Skeletal muscle satellite cell (primary cell): ENCODE results near the gene CCN5.

Experiments used
- H3K27me3 ChIP-seq: 2 replicates; pipeline ENCODE4 v1.7.0; 2013; ENCODE audit warnings: low read length; ENCODE audit not compliant: control insufficient read depth, insufficient read depth
- H3K36me3 ChIP-seq: 2 replicates; pipeline ENCODE4 v1.7.0; 2013; ENCODE audit warnings: mild to moderate bottlenecking, control low read depth, low read length; ENCODE audit not compliant: insufficient read depth
- H3K4me1 ChIP-seq: 2 replicates; pipeline ENCODE4 v1.7.0; 2013; ENCODE audit warnings: low read length; ENCODE audit not compliant: control insufficient read depth, insufficient read depth
- H3K4me2 ChIP-seq: 2 replicates; pipeline ENCODE4 v1.7.0; 2013; ENCODE audit warnings: mild to moderate bottlenecking, low read length
- H3K4me3 ChIP-seq: 2 replicates; pipeline ENCODE4 v1.7.0; 2013; ENCODE audit warnings: low read length
- H3K9ac ChIP-seq: 2 replicates; pipeline ENCODE4 v1.7.0; 2013; ENCODE audit warnings: mild to moderate bottlenecking, low read depth, low read length, moderate library complexity
- H3K9me3 ChIP-seq: replicated peaks from 2 replicates; pipeline ENCODE4 v1.7.0; 2013; ENCODE audit warnings: mild to moderate bottlenecking, control low read depth, low read length

The CCN5 gene

DNA sequence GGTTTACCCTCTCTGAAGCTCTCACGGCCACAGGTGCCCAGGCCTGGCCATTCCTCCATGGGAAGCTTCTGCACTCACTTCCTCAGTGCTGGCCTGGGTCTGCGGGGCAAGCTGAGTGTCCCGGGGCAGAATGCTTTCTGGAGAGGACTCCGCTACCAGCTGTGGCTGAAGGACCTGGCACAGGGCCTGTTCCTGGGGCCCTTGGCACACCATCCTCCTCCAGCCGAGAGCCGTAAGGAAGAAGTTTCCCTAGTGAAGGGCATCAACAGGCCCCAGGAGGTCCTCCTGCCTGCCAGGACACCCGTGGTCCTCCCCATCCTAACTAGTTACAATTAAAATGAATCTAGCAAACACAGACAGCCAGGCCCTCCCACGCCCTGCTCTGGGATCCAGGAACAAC lies 16.5 kb downstream of the CCN5 start:
- no peak overlapping the region for H3K4me3 ChIP-seq
- H3K4me2 ChIP-seq = no peak overlapping the region
- H3K4me1 ChIP-seq = peaks cover 61% of the 10 kb centered on the region
- no peaks in the 10 kb centered on the region for H3K36me3 ChIP-seq
- no peaks in the 10 kb centered on the region for H3K27me3 ChIP-seq
- no peak overlapping the region for H3K9ac ChIP-seq
- H3K9me3 ChIP-seq = no peaks in the 10 kb centered on the region

GRCh38 chr20:44732327-44732726 lies 17.2 kb downstream of the CCN5 start:
- H3K4me1 ChIP-seq = peaks cover 61% of the 10 kb centered on the region
- H3K27me3 ChIP-seq = no peaks in the 10 kb centered on the region
- no peaks in the 10 kb centered on the region for H3K36me3 ChIP-seq
- H3K9me3 ChIP-seq = no peaks in the 10 kb centered on the region
- no peak overlapping the region for H3K4me2 ChIP-seq
- peak overlapping the region; percentile 16 for H3K9ac ChIP-seq
- H3K4me3 ChIP-seq = no peak overlapping the region

GRCh38 chr20:44733341-44734069 lies 18.3 kb downstream of the CCN5 start:
- H3K4me1 ChIP-seq = peaks cover 56% of the 10 kb centered on the region
- H3K4me2 ChIP-seq = no peak overlapping the region
- no peaks in the 10 kb centered on the region for H3K36me3 ChIP-seq
- no peak overlapping the region for H3K4me3 ChIP-seq
- H3K9me3 ChIP-seq = no peaks in the 10 kb centered on the region
- H3K27me3 ChIP-seq = no peaks in the 10 kb centered on the region
- H3K9ac ChIP-seq = no peak overlapping the region

GRCh38 chr20:44734938-44735337 lies 19.8 kb downstream of the CCN5 start:
- Histone ChIP-seq H3K9ac (peak overlapping the region; percentile 16), H3K36me3 (no peaks in the 10 kb centered on the region), H3K27me3 (no peaks in the 10 kb centered on the region), H3K4me1 (peaks cover 43% of the 10 kb centered on the region), H3K4me3 (no peak overlapping the region), H3K4me2 (peak overlapping the region; percentile 9), H3K9me3 (no peaks in the 10 kb centered on the region)

DNA sequence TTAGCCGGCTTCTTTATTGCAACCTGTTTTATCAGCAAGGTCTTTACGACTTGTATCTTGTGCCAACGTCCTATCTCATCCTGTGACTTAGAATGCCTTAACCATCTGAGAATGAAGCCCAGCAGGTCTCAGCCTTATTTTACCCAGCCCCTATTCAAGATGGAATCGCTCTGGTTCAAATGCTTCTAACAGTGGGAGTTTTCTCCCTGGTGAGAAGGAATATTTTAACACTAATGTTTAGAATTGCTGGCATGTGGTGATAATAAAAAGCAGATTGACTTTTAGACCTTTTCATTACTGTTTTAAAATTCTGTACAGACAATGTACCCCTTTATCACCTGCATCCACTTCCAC lies 20.6 kb downstream of the CCN5 start:
- H3K36me3 ChIP-seq = no peaks in the 10 kb centered on the region
- no peak overlapping the region for H3K4me3 ChIP-seq
- no peaks in the 10 kb centered on the region for H3K9me3 ChIP-seq
- peaks cover under 1% of the 10 kb centered on the region for H3K27me3 ChIP-seq
- peaks cover 38% of the 10 kb centered on the region for H3K4me1 ChIP-seq
- H3K9ac ChIP-seq = no peak overlapping the region
- peak overlapping the region; percentile 31 for H3K4me2 ChIP-seq

- Histone ChIP-seq H3K4me1 (peaks cover 36% of the 10 kb centered on the region), H3K4me3 (peak overlapping the region; percentile 32), H3K27me3 (peaks cover 7% of the 10 kb centered on the region), H3K9me3 (no peaks in the 10 kb centered on the region), H3K36me3 (no peaks in the 10 kb centered on the region), H3K9ac (no peak overlapping the region), H3K4me2 (peak overlapping the region; percentile 31)
Measured at GRCh38 chr20:44736170-44737021, 21.2 kb downstream of the CCN5 start.

DNA sequence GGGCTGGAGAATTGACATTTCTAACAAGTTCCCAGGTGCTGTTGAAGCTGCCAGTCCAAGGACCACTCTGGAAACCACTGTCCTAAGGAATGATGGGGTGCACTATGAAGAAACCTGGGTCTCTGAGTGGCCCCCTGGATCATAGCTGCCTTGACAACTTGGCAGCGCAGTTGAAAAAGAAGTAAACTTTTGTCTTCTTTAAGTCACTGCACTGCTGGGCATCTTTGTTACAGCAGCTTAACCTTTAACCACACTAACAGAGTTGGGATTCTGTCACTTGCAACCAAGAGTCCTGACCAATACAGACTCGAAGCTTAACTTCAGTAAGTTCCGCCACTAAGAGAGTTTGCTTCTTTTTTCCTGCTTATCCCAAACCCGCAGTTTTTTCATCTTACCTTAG lies 21.9 kb downstream of the CCN5 start:
- Histone ChIP-seq H3K27me3 (peaks cover 14% of the 10 kb centered on the region), H3K9me3 (no peaks in the 10 kb centered on the region), H3K36me3 (no peaks in the 10 kb centered on the region), H3K4me2 (no peak overlapping the region), H3K4me3 (no peak overlapping the region), H3K9ac (no peak overlapping the region), H3K4me1 (peaks cover 29% of the 10 kb centered on the region)

- Histone ChIP-seq H3K9me3 (no peaks in the 10 kb centered on the region), H3K27me3 (peaks cover 32% of the 10 kb centered on the region), H3K9ac (no peak overlapping the region), H3K4me2 (no peak overlapping the region), H3K4me1 (peaks cover 20% of the 10 kb centered on the region), H3K36me3 (no peaks in the 10 kb centered on the region), H3K4me3 (no peak overlapping the region)
Measured at GRCh38 chr20:44738813-44739477, 23.8 kb downstream of the CCN5 start.

GRCh38 chr20:44739942-44740341 lies 24.8 kb downstream of the CCN5 start:
- Histone ChIP-seq H3K4me3 (no peak overlapping the region), H3K4me1 (peaks cover 13% of the 10 kb centered on the region), H3K36me3 (no peaks in the 10 kb centered on the region), H3K4me2 (no peak overlapping the region), H3K27me3 (peaks cover 41% of the 10 kb centered on the region), H3K9me3 (no peaks in the 10 kb centered on the region), H3K9ac (no peak overlapping the region)

- no peaks in the 10 kb centered on the region for H3K9me3 ChIP-seq
- H3K4me1 ChIP-seq = peaks cover 9% of the 10 kb centered on the region
- H3K4me2 ChIP-seq = no peak overlapping the region
- H3K27me3 ChIP-seq = peaks cover 61% of the 10 kb centered on the region
- H3K4me3 ChIP-seq = no peak overlapping the region
- H3K9ac ChIP-seq = no peak overlapping the region
- no peaks in the 10 kb centered on the region for H3K36me3 ChIP-seq
Measured at GRCh38 chr20:44742304-44743079, 27.3 kb downstream of the CCN5 start.
